Putamen (tissue), 1 donor: ENCODE results near the gene FBXO47.

Experiments
- DNase-seq: peaks from one replicate; pipeline ENCODE4 v3.0.0-alpha.2; 2016; ENCODE audit warnings: low spot score

FBXO47 gene, protein sequence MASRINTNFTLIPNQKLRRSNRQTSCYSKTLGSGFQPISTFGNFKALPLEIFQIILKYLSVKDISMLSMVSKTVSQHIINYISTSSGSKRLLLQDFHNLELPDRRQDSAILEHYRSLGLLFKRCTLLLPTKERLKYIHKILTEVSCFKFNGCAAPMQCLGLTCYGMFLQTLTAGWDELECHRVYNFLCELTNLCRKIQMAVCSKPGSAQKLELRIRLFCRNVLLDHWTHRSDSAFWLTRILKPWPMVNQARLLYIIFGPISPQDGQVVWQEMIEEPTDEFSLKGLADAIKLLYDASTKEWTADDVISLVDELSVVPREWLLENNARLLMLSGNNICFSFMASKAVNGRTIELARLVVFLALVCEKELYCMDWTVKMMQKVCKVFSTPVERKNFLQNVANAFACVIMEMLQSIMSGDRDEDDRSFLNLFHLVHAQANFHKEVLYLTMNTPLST

GRCh38 chr17:38967290-38967738 lies at the start of gene FBXO47:
Gene FBXO47 (minus strand): TSS chr17:38967403. CDS start chr17:38963025, 4,378 bp downstream.
- DNase-seq, result peak; percentile 90

DNA sequence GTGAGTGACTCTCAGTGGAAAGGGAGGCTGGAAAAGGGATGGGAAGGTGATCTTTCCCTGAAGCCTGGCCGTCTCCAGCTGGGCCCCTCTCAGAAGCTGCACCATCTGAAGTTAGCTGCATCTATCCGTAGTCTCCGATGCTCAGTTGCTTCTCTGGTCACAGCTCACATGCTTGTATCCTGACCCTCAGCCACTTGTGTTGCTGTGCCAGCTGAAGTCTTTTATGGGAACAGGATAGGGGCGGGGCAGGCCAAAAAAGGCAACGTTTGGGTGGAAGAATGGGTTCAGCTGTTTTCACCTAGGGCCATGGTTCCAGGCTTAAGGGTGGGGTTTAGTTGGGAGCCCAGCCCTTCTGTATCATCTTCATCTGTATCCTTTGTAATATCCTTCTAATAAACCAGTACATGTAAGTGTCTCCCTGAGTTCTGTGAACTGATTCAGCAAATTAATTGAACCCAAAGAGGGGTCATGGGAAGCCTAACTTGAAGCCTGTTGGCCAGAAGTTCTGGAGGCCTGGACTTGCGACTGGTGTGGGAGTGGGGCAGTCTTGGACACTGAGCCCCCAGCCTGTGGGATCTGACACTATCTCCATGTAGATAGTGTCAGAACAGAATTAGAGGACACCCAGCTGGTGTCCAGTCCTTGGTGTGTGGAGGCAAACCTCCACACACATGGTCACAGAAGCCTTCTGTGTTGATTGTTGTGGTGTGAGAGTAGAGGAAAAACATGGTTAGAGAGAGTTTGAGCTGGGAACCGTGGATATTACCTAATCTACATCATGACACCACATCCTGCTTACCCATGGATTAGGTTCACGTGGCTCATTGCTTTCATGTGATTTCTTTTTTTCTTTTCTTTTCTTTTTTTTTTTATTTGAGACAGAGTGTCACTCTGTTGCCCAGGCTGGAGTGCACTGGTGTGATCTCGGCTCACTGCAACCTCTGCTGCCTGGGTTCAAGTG lies 49.3 kb upstream of the FBXO47 start:
- no peak for DNase-seq

- no peak for DNase-seq
Observed at GRCh38 chr17:39015546-39015935, 48.3 kb upstream of the FBXO47 start.

DNA sequence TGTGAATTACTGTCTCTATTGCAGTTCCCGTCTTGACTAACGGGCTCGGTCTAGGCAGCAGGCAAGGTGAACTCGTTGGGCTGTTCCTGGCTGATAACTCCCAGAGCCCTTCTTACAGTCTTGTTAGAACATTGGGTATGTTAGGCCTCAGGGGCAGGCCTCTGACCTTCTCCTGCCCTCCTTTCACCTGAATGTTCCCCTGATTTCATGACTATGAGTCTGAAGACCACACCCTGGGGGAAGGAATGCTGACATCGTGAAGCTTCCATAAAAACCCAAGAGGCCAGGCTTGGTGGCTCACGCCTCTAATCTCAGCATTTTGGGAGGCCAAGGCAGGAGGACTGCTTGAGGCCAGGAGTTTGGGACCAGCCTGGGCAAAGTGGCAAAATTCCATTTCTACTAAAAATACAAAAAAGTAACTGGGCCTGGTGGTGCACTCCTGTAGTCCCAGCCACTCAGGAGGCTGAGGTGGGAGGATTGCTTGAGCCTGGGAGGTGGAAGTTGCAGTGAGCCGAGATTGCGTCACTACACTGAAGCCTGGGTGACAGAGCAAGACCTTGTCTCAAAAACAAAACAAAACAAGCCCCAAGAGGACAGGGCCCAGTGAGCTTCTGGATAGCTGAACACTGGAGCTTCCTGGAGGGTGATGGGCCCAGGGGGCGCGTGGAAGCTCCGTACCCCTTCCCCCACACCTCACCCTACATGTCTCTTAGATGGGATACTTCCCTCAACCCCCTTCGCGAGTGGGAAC lies 47.8 kb upstream of the FBXO47 start:
- DNase-seq, result no peak

DNA sequence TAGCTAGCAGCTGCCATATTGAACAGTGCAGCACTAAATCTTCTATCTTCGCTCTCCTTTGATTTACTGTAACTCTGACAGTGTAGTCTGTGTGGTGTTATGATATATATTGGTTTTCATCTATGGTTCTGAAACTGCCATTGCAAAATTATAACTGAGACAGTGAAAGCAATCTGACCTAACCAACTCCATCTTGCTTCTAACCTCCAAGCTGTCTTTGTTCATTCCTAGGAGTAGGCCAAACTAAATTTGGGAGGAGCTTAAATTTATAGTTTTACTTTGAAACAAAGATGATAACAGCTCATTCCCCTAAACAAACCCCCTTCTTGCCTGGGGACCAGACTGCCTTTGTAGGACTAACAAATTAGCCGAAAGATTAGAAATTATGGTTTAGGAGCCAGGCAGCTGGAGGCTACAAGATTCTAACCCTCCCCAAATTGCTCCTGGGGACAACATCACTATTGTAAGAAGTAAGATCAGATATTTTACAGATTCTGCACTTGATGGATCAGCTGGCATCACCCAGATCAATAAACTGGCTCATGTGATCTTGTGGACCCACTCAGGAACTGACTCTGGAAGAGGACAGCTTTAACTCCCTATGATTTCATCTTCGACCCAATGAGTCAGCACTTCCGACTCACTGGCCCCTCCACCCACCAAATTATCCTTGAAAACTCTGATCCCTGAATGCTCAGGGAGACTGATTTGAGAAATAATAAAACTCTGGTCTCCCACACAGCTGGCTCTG lies 47.0 kb upstream of the FBXO47 start:
- no peak for DNase-seq

- DNase-seq, result no peak
Observed at GRCh38 chr17:39012725-39013124, 45.5 kb upstream of the FBXO47 start.

GRCh38 chr17:39011907-39012468 lies 44.8 kb upstream of the FBXO47 start:
- DNase-seq, result no peak

GRCh38 chr17:39009581-39010001 lies 42.4 kb upstream of the FBXO47 start:
- DNase-seq, result peak; percentile 80

DNA sequence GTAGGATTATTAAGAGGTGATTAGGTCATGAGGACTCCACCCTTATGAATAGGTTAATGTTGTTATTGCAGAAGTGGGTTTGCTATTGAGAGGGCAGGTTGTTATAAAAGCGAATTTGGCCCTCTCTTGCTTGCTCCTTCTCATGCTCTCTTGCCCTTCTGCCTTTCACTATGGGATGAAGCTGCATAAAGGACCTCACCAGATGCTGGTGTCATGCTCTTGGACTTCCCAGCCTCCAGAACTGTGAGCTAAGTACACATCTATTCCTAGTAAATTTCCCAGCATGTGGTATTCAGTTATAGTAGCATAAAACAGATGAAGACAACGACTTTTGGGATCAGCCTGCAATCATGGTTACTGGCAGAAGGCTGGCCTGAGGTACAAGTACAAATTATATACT lies 41.4 kb upstream of the FBXO47 start:
- no peak for DNase-seq

GRCh38 chr17:39002991-39003715 lies 36.0 kb upstream of the FBXO47 start:
- peak; percentile 45 for DNase-seq

DNA sequence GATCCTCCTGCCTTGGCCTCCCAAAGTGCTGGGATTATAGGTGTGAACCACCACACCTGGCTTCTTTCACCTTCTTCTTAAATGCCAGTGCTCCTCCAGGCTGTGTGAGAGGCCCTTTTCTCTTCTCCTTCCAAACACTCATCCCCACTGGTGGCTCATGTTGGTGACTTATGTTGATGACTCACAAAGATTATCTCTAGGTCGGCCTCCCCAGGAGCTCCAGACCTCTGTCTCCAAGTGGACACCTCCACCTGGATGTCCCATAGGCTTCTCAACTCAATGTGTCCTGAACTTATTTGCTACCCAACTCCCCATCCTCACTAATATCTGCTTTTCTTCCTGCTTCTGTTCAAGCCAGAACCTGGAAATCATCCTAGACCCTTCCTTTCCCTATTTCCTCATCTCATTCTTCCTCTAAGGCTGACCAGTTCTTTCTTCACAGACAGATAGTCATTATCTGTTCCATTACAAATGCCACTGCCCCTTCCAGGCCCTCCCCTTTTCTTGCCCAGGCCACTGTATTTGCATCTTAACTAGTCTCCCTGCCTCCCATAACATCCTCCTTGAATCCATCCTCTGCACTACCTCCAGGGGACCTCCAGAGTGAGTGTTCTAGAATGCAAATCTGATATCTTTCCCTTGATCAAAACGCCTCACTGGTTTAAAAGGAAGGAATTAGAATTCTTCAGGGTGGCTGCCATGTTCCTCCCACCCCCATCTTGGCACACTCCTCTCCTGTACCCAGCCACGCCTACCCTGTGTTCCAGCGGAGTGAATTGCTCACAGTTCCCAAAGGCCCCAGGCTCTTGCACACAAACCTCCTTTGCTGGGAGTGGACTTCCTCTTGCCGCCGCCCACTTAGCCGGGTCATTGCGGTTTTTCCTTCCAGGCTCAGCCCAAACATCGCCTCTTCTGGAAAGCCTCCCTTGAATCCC lies 34.8 kb upstream of the FBXO47 start:
- no peak for DNase-seq

DNA sequence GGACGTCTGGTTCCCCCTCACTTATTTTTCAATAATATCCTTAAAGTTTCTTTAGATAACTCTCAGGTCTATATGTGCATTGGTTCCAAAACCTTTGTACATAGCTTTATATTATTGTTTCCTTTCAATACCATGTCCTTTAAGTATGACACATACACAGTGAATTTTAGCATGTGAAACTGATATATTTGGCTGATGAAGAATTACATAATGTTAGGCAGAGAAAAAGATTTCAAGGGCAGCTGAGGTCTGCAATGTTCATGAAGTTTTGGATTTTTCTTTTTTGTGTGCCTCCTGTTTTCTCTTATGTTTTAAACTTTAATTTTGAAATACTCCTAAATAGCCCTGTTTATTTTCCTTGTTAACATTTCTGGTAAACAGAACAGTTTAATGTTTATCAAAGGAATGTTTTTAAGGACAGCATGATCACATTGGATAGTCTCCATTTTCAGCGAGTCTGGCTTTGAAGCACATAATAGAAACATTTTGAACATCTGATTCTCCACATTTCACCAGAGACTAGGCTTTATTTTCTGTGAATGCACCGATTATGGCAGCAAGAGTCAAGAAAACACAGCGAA lies 32.9 kb upstream of the FBXO47 start:
- no peak for DNase-seq

GRCh38 chr17:38996660-38997337 lies 29.6 kb upstream of the FBXO47 start:
- no peak for DNase-seq

DNA sequence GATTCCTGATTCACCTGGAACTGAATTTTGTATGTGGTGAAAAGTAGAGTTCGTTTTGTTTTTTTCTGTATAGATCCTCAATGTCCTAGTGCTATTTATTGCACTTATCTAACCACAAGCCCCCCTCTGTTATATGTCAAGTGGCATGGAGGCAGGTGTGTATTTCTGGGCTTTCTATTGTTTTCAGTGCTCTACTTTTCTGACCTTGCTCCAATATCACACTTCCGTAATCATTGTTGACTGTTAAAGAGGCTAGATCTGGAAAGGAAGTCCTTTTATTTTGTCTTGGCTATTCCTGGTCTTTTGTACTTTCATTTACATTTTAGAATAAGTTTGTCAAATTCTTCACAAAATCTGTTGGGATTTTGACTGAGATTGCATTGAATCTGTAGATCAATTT lies 26.8 kb upstream of the FBXO47 start:
- DNase-seq, result no peak

- no peak for DNase-seq
Observed at GRCh38 chr17:38984666-38985065, 17.5 kb upstream of the FBXO47 start.

DNA sequence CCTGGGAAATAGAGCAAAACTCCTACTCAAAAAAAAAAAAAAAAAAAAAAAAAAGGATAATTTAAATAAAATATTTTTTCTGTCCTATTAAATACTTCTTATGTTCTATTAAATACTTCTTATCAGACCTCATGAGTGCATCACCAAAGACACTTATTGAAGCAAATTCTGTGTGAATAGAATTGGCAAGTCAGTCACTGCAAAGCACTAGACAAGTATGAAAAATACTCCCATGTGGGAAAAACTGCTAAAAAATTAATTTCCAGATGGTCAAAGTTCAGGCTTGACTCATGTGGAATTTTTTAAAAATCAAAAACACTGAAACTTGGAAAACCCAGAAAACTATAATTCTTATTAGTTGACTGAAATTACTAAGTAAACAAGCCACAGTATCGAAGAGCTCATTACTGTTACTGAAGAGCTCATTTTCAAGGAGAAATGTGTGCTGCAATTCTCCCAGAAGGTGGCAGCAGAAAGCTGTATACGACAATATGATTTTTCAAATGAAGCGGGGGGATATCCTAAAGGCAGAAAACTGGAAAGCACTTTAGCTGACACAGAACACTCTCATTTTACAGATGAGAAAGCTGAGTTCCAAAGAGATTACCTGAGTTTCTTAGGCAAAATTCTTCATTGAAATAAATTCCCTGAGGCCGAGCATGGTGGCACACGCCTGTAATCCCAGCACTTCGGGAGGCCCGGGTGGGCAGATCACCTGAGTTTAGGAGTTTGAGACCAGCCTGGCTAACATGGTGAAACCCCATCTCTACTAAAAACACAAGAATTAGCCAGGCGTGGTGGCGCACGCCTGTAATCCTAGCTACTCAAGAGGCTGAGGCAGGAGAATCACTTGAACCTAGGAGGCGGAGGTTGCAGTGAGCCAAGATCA lies 15.9 kb upstream of the FBXO47 start:
- peak; percentile 37 for DNase-seq

GRCh38 chr17:38981636-38982035 lies 14.4 kb upstream of the FBXO47 start:
- no peak for DNase-seq
